22Rv1 (cell line): ENCODE data around the gene FKBP5.

ENCODE experiments used
- CTCF ChIP-seq: fragments of 450-650 bp; IDR thresholded peaks from 2 replicates; pipeline ENCODE4 v1.5.1; 2017; ENCODE audit warnings: mild to moderate bottlenecking
- ZFX ChIP-seq: fragments of 450-650 bp; IDR thresholded peaks from 2 replicates; pipeline ENCODE4 v1.6.1; 2017; ENCODE audit warnings: antibody characterized with exemption, borderline replicate concordance

- TF ChIP-seq CTCF (no peak), ZFX (no peak)
Observed at GRCh38 chr6:35634316-35634715, 54.4 kb downstream of the FKBP5 start.
